ENCODE measurements around the gene EGFL7. TPM values are rescaled to one million over a fixed set of nuclear protein-coding genes. Genes with fewer than 3 reads are reported as not detected.

EGFL7 gene
- total and polyA plus RNA-seq, 2 of the 13 experiments (the other 11 are each of a cell fraction or from before 2014, with no cell fraction given) = 0.20 to 5.1 TPM

DNA sequence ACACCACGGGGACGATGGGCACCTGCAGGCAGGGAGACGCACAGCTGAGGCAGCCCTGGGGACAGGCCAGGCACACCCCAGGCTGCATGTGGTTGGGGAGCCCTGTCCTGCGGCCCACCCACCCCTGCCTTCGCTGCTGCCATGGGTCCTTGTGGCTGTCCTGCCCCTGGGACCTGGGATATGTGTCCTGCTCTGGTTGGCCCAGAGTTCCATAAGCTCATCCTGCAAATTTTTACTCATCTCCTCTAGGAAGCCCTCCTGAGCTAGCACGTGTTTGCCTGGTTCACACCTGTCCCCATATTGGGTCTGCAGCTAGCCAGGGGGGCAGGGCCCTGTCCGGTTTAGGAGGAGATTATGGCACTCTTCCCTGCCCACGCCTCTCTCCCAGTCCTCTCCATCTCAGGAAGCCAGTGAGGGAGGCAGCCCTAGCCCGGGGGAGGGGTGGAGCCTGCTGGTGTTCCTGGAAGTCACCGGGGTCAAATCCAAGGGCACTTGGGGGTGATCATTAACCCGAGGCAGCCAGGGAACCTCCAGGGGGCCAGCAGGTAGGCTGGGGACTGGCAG, 12.2 kb downstream of the EGFL7 start (continued):
- TF ChIP-seq, protein P1, sequence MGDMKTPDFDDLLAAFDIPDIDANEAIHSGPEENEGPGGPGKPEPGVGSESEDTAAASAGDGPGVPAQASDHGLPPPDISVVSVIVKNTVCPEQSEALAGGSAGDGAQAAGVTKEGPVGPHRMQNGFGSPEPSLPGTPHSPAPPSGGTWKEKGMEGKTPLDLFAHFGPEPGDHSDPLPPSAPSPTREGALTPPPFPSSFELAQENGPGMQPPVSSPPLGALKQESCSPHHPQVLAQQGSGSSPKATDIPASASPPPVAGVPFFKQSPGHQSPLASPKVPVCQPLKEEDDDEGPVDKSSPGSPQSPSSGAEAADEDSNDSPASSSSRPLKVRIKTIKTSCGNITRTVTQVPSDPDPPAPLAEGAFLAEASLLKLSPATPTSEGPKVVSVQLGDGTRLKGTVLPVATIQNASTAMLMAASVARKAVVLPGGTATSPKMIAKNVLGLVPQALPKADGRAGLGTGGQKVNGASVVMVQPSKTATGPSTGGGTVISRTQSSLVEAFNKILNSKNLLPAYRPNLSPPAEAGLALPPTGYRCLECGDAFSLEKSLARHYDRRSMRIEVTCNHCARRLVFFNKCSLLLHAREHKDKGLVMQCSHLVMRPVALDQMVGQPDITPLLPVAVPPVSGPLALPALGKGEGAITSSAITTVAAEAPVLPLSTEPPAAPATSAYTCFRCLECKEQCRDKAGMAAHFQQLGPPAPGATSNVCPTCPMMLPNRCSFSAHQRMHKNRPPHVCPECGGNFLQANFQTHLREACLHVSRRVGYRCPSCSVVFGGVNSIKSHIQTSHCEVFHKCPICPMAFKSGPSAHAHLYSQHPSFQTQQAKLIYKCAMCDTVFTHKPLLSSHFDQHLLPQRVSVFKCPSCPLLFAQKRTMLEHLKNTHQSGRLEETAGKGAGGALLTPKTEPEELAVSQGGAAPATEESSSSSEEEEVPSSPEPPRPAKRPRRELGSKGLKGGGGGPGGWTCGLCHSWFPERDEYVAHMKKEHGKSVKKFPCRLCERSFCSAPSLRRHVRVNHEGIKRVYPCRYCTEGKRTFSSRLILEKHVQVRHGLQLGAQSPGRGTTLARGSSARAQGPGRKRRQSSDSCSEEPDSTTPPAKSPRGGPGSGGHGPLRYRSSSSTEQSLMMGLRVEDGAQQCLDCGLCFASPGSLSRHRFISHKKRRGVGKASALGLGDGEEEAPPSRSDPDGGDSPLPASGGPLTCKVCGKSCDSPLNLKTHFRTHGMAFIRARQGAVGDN (CRISPR knock-in tag; IDR thresholded peaks at IDR 0.05) = peak; percentile 39; the same call in 1 of the 2 replicates
- TF ChIP-seq, protein P2, sequence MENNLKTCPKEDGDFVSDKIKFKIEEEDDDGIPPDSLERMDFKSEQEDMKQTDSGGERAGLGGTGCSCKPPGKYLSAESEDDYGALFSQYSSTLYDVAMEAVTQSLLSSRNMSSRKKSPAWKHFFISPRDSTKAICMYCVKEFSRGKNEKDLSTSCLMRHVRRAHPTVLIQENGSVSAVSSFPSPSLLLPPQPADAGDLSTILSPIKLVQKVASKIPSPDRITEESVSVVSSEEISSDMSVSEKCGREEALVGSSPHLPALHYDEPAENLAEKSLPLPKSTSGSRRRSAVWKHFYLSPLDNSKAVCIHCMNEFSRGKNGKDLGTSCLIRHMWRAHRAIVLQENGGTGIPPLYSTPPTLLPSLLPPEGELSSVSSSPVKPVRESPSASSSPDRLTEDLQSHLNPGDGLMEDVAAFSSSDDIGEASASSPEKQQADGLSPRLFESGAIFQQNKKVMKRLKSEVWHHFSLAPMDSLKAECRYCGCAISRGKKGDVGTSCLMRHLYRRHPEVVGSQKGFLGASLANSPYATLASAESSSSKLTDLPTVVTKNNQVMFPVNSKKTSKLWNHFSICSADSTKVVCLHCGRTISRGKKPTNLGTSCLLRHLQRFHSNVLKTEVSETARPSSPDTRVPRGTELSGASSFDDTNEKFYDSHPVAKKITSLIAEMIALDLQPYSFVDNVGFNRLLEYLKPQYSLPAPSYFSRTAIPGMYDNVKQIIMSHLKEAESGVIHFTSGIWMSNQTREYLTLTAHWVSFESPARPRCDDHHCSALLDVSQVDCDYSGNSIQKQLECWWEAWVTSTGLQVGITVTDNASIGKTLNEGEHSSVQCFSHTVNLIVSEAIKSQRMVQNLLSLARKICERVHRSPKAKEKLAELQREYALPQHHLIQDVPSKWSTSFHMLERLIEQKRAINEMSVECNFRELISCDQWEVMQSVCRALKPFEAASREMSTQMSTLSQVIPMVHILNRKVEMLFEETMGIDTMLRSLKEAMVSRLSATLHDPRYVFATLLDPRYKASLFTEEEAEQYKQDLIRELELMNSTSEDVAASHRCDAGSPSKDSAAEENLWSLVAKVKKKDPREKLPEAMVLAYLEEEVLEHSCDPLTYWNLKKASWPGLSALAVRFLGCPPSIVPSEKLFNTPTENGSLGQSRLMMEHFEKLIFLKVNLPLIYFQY (CRISPR knock-in tag; IDR thresholded peaks at IDR 0.05; ENCODE audit: borderline replicate concordance) = no peak
- TF ChIP-seq, protein P3, sequence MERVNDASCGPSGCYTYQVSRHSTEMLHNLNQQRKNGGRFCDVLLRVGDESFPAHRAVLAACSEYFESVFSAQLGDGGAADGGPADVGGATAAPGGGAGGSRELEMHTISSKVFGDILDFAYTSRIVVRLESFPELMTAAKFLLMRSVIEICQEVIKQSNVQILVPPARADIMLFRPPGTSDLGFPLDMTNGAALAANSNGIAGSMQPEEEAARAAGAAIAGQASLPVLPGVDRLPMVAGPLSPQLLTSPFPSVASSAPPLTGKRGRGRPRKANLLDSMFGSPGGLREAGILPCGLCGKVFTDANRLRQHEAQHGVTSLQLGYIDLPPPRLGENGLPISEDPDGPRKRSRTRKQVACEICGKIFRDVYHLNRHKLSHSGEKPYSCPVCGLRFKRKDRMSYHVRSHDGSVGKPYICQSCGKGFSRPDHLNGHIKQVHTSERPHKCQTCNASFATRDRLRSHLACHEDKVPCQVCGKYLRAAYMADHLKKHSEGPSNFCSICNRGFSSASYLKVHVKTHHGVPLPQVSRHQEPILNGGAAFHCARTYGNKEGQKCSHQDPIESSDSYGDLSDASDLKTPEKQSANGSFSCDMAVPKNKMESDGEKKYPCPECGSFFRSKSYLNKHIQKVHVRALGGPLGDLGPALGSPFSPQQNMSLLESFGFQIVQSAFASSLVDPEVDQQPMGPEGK (CRISPR knock-in tag; IDR thresholded peaks at IDR 0.05) = peak; percentile 93
- no peak for TF ChIP-seq CBX2 (IDR thresholded peaks at IDR 0.05; ENCODE audit: low read depth, low read length)
- no peak for TF ChIP-seq CBX2 (CRISPR knock-in tag; IDR thresholded peaks at IDR 0.05; ENCODE audit: low read depth)
- peak; percentile 41; the same call in 1 of the 2 replicates for TF ChIP-seq ELF3 (CRISPR knock-in tag; IDR thresholded peaks at IDR 0.05)
- no peak for TF ChIP-seq IKZF4 (CRISPR knock-in tag; IDR thresholded peaks at IDR 0.05; ENCODE audit: borderline replicate concordance, low read depth, not compliant biosample characterization)
- peak; percentile 78 for TF ChIP-seq SALL1 (CRISPR knock-in tag; IDR thresholded peaks at IDR 0.05)
- no peak for TF ChIP-seq YEATS2 (CRISPR knock-in tag; IDR thresholded peaks at IDR 0.05; ENCODE audit: borderline replicate concordance)
- TF ChIP-seq, protein P4, sequence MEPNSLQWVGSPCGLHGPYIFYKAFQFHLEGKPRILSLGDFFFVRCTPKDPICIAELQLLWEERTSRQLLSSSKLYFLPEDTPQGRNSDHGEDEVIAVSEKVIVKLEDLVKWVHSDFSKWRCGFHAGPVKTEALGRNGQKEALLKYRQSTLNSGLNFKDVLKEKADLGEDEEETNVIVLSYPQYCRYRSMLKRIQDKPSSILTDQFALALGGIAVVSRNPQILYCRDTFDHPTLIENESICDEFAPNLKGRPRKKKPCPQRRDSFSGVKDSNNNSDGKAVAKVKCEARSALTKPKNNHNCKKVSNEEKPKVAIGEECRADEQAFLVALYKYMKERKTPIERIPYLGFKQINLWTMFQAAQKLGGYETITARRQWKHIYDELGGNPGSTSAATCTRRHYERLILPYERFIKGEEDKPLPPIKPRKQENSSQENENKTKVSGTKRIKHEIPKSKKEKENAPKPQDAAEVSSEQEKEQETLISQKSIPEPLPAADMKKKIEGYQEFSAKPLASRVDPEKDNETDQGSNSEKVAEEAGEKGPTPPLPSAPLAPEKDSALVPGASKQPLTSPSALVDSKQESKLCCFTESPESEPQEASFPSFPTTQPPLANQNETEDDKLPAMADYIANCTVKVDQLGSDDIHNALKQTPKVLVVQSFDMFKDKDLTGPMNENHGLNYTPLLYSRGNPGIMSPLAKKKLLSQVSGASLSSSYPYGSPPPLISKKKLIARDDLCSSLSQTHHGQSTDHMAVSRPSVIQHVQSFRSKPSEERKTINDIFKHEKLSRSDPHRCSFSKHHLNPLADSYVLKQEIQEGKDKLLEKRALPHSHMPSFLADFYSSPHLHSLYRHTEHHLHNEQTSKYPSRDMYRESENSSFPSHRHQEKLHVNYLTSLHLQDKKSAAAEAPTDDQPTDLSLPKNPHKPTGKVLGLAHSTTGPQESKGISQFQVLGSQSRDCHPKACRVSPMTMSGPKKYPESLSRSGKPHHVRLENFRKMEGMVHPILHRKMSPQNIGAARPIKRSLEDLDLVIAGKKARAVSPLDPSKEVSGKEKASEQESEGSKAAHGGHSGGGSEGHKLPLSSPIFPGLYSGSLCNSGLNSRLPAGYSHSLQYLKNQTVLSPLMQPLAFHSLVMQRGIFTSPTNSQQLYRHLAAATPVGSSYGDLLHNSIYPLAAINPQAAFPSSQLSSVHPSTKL (CRISPR knock-in tag; IDR thresholded peaks at IDR 0.05) = peak; percentile 69; the same call in 1 of the 2 replicates
- TF ChIP-seq MTA3 (CRISPR knock-in tag; IDR thresholded peaks at IDR 0.05) = no peak

Data from HepG2 (cell line).